Epidermal melanocyte (primary cell): Measurements from ENCODE around the gene ASTN1.

Source experiments
- DNase-seq: peaks from one replicate; pipeline ENCODE4 v3.0.0; 2011; ENCODE audit warnings: low spot score; ENCODE audit not compliant: insufficient read length

The ASTN1 gene

GRCh38 chr1:176932114-176933104 is 232.1 kb downstream of the ASTN1 start:
- DNase-seq, result no peak

DNA sequence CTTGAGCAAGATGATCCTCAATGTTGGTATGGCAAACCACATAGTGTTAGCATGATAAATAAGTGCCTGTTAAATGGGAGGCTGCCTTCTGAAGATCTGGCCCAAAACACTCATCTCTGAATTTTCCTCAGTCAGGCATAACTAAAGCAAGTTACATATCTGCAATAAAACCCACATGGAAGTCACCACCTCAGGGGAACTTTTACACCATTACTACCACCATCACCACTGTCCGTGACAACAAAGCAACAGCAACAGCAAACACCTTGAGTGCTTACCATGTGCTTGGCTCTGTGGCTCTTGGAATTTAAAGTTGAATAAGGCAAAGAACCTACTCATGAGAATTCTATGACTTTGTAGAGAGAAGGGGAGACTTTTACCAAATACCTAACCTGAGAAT is 233.0 kb downstream of the ASTN1 start:
- no peak for DNase-seq

DNA sequence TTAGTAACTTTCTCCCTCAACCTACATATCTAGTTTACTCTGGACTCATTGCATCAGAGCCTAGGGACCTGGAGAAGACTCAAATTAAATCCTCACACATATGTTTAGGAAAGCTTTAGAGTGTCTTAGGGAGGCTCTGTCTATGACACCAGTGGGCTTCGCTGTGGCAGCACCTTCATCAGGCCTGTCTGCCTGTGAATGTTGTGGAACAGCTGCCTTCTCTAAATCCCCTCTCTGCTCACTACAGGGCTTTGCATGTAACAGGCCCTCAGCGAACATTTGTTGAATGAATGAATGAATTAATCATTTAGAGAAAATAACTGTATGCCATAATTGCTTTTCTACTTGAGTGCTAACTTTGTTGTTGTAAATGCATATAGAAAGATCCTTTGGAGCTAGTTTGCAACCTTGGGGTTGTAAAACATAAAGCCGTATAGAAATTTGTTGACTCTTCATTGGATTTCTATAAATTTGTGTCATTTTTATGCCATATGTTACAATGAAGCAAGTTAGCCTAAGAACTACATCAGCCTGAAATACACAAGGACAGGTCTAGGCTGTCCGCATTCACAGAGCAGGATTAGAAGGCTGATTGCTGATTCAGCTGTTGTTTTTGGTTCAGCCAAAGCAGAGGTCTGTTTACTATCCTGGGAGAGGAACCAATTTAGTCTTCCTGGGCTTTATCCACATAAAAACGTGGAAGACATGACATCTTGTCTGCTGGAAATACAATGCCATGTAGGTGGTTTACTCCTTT is 238.0 kb downstream of the ASTN1 start:
- no peak for DNase-seq

DNA sequence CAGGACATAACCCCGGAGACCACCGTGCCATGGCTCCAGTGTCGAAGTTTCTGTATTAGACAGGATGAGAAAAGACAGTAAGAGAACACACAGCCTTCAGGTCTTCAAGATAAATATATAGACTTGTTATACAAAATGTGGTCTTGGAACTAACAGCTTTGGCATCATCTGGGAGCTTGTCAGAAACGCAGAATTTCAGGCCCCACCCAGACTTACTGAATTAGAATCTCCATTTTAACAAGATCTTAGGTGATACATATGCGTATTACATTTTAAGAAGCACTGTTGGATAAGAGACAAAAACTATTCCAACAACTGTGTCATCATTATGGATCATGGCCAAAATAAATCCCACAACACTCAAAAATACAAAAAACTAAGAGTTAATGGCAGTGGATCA is 239.3 kb downstream of the ASTN1 start:
- DNase-seq, result no peak

DNA sequence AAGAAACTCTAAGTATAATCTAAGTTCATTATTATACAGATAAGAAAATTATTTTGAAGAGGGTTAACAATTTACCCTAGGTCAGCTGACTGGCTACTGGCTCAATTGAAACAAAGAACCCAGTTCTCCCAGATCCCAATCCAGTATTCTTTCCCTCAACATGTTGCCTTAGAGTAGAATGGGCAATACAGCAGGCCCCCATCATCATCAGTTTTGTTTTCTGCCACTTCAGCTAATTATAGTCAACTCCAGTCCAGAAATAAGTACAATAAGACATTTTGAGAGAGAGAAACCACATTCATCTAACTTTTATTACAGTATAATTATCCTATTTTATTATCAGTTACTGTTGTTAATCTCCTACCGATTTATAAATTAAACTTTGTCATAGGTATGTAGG is 241.2 kb downstream of the ASTN1 start:
- DNase-seq, result no peak

DNA sequence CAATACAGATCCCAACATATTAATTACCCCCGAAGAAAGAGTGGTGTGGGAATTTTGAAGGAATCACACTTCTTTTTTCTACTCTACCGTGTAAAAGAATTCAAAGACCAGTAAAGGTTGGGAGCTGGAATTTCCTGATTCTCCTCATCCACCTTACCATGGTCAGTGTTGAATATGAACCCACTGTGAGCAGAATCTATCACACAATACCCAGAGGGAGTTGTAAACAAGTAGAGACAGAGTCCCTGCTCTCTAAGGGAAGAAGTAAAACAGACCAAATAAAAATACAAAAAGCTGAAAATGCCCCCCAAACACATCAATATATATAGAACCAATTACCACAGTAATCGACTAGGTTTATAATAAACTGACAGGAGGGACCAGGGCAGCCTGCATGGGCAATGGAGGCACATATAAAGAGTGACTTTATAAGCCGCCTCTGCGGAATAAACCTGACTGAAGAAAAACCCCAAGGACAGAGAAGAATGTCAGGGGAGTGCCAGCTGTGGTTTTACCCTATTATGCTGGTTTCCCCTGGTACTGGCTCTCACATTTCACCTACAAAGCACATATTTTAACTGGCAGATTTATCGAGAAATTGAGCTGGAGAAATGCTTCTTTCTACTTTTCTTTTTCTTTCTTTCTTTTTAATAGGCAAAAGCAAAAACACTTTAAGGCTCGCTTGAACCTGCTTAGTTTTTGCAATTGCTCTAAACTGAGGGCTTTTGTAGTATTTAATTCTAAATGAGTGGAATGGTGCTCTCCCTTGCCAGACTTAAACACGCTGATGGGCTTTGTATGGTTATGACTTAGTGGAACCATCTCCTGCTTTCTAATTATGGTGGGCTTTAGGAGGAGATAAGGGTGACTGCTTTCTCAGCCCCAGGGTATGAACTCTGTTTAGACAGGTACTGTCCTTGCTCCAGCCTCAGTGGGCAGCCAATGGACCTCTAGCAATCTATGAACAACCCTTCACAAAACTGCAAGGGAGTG is 244.8 kb downstream of the ASTN1 start:
- no peak for DNase-seq

DNA sequence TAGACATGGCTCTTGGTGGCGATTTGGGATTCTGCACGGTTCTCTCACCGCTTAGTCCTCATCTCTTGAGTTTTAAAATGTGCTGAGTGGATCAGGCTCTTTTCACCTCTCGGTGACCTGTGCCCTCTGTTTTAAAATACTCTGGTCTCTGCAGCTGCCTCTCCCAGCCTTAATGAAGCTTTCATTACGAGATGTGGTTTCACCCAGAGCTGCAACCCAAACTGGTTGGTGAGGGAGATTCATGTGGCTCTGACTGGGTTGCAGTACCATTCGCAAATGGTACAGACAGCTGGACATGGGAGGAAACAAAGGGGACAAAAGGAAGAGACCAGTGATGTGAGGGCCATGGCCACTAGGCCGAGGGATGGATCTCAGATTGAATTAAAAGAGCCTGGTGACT is 258.9 kb downstream of the ASTN1 start:
- no peak for DNase-seq

DNA sequence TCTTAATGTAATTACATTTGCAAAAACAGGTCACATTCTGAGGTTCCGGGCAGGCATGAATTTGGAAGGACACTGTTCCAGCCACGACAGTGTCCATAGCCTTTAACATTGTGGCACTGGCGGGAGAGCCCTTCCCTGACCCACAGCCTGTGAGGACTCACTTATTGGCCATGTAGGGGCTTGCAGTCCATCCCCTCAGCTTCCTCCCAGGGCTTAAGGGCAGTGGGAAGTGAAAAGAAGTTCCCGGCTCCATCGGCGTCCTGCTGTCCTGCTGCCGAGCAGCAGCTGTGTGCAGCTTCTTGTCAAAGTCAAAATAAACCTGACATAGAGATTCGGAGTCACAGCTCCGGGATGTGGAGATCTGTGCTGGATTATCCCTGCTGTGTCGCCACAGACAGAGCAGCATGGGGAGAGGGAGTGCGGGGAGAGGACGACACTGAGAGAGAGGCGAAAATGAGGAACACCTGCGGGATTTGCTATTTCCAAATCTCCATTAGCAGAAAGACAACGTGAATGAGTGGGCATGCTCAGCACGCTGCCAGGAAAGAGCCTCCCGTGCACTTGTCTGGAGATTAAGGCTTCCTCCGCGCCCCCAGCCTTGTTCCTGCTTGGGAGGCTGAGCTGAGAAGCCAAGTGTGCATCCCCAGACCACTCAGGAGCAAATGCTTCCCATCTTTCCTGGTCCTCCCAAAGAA is 260.3 kb downstream of the ASTN1 start:
- DNase-seq, result no peak

DNA sequence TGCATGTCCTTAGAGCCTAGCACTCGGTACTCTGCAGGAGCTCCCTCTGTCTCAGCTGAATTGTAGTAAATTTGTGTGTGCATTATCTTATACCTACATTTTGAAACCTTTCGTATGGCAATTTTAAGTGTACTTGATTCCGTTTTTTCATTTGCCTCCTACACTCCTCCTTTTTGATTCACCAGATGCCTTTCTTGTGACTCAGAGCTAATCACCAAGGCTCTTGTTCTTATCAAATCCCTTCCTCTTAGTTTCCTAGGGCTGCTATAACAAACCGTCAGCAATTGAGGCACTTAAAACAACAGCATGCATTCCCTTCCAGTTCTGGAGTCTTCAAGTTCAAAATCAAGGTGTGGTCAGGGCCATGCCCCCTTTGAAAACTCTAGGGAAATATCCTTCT is 261.0 kb downstream of the ASTN1 start:
- DNase-seq, result no peak

DNA sequence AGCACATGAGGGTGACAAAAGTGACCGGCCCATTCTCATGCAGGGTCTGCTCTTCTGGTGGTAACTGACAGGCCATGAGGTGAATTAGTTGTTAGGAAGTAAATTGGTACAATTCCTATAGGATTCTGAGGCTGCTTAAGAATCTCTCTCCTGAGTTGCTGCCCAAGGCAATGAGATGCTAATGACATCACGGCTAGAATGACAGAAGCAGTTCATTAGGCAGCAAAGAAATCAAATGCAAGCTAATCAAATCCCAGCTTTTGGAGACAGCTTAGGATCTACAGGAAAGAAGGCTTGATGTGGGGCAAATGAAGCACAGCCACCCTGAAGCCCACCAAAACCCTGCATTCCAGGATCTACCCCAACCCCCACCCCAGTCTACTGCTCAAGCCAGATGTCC is 265.2 kb downstream of the ASTN1 start:
- no peak for DNase-seq

DNA sequence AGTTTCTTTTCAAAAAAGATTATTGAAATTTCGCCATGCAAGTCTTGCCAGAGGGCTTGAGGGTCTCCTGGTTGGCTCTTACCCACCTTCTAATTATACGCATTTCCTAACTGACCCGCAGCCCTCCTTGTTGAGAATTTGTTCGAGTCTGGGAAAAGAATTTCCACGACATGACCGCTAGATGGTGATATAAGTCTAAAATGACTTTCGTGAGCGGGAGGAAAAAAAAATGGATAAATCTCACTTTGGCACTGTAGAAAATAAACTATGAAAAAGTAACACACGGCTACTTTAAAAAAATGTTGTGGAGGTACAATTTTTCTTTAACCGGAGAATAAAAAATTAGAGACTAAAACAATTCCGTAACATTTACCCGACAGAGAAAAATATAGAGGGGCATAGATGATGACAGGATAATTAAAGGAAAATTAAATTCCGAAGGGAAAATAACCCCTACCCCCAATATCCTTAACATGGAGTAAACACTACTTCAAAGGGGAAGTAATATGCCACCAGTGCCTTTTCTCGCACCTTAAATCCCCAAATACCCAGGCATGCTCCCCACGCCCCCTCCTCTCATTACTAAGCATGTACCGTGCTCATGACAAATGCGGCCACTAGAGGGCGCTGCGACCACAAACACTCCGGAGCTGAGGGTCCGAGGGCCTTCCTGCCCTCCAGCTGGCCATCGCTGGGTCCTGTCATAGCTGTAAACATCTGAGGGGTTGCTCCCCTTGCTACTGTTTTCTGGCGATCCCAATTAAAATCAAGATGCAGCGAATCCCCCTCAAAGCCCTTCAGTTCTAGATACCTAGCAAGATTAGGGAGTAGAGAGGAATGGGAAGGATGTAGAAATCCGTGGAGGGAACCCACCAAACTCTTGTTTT is 266.9 kb downstream of the ASTN1 start:
- peak; percentile 63 for DNase-seq

DNA sequence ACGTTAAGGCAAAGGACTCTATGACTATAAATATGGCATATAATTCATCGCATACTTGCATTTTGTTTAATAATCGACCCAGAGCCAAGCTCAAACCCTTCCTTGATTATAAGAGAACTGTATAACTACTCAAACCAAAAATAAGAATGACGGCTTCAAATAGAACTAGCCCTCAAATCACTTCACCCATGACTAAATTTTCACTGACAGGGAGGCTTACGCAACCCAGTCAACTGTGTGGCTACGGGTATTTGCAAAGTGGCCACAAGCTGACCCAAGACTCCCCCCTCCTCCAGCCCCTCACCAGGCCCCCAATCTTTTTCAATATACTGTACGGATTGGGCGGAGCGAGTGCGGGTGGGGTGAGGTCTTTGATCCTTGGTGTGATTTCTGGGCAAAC is 268.3 kb downstream of the ASTN1 start:
- no peak for DNase-seq

- DNase-seq, result no peak
Observed at GRCh38 chr1:176894450-176894849, 270.1 kb downstream of the ASTN1 start.

GRCh38 chr1:176893625-176894352 is 270.7 kb downstream of the ASTN1 start:
- DNase-seq, result no peak

GRCh38 chr1:176888471-176889032 is 276.0 kb downstream of the ASTN1 start:
- DNase-seq, result no peak

GRCh38 chr1:176885751-176886150 is 278.8 kb downstream of the ASTN1 start:
- DNase-seq, result no peak

- DNase-seq, result no peak
Observed at GRCh38 chr1:176885341-176885740, 279.2 kb downstream of the ASTN1 start.

DNA sequence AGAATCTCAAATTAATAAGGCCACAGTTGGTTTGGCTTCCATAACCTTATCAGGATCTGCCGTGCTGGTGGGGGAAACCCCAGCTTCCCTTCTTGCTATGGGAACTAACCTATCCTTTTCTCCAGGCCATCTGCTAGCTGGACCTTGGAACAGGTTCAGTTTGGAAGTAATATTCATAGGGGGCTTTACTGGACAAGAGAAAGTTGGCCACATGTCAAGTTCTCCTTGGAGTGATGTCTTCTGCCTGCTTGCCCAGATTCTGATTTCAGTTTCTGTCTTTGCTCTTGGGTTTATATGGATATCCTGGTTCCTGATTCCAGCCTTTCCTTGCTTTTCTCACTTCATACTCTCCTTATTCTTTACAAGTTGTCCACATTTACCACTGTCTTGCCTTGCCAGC is 279.6 kb downstream of the ASTN1 start:
- no peak for DNase-seq

DNA sequence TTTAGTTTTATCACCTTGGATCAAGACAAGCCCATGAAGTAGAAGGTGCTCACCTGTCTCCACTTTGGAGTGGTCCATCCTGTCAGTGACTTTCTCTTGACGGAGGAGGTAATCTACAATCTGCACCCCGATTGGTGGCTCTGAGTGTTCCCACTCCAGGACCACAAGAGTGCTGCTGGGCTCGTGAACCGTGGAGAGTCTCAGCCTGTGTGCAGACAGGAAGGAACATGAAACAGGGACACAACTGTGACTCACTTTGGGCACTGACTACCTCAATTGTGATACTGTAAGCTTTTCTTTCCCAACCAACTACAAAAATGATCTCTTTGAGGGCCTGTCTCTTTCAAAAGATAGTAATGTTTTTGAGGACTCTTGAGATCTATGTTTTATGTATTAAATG is 280.2 kb downstream of the ASTN1 start:
- no peak for DNase-seq
